Choroid plexus epithelial cell (primary cell): ENCODE results near the gene TANC1.

Source experiments
- DNase-seq: peaks from one replicate; pipeline ENCODE4 v3.0.0-alpha.2; 2010; ENCODE audit warnings: low read depth
- H3K4me3 ChIP-seq: 2 replicates; pipeline ENCODE4 v1.5.1; 2011; ENCODE audit warnings: low read depth, mild to moderate bottlenecking, control low read depth, low read length, moderate library complexity
- TF ChIP-seq, protein P1 (sequence below): conservative IDR thresholded peaks from 2 replicates; pipeline ENCODE4 v1.5.1; 2011; ENCODE audit warnings: low read depth, mild to moderate bottlenecking, control low read depth, inconsistent platforms, low read length, moderate library complexity

The TANC1 gene

DNA sequence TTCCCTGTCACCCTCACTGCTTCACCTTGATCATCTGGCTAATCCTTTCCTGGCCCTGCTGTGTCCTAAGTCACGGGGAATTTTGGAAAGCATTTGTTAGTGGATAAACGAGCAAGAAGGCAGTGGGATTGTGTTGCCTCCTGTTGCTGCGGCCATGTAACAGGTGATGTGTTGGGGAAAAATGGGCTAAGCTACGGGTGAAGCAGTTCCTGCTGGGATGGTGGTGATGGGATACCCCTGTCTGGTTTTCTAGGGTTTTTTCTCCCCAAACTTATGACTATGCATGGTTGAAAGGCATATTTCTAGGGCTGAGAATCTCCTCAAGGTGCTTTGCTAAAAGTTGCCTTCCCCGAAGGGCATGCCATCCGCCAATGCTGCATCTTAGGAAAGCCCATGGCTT, 249.9 kb downstream of the TANC1 start:
- no peak overlapping the region for H3K4me3 ChIP-seq
- DNase-seq, result no peak
- TF ChIP-seq, protein P1, sequence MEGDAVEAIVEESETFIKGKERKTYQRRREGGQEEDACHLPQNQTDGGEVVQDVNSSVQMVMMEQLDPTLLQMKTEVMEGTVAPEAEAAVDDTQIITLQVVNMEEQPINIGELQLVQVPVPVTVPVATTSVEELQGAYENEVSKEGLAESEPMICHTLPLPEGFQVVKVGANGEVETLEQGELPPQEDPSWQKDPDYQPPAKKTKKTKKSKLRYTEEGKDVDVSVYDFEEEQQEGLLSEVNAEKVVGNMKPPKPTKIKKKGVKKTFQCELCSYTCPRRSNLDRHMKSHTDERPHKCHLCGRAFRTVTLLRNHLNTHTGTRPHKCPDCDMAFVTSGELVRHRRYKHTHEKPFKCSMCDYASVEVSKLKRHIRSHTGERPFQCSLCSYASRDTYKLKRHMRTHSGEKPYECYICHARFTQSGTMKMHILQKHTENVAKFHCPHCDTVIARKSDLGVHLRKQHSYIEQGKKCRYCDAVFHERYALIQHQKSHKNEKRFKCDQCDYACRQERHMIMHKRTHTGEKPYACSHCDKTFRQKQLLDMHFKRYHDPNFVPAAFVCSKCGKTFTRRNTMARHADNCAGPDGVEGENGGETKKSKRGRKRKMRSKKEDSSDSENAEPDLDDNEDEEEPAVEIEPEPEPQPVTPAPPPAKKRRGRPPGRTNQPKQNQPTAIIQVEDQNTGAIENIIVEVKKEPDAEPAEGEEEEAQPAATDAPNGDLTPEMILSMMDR, result no peak

DNA sequence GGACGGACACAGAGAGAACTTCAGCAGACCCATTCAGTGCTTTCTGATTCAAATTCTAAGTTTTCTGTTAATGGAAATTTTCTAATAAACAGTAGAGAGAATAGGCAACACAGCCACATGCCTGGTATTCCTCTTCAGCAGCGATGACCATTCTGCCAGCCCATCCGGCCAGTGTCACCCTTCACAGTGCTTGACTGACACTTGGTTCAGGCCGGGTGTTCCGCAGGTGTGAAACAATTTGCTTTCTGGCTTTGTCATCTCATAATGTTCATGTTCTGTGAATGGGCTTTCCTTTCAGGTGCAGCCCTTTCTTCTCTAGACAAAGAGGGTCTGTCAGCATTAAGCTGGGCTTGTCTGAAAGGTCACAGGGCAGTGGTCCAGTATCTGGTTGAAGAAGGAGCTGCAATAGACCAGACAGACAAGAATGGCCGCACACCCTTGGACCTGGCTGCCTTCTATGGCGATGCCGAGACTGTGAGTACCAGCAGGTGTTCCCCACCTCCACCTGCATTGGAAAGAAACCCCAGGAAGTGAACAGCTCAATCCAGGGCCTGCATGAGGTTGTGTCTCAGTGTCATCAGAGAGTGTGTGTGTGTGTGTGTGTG, 251.1 kb downstream of the TANC1 start:
- H3K4me3 ChIP-seq, result no peak overlapping the region
- DNase-seq, result no peak
- TF ChIP-seq, protein P1, result no peak

DNA sequence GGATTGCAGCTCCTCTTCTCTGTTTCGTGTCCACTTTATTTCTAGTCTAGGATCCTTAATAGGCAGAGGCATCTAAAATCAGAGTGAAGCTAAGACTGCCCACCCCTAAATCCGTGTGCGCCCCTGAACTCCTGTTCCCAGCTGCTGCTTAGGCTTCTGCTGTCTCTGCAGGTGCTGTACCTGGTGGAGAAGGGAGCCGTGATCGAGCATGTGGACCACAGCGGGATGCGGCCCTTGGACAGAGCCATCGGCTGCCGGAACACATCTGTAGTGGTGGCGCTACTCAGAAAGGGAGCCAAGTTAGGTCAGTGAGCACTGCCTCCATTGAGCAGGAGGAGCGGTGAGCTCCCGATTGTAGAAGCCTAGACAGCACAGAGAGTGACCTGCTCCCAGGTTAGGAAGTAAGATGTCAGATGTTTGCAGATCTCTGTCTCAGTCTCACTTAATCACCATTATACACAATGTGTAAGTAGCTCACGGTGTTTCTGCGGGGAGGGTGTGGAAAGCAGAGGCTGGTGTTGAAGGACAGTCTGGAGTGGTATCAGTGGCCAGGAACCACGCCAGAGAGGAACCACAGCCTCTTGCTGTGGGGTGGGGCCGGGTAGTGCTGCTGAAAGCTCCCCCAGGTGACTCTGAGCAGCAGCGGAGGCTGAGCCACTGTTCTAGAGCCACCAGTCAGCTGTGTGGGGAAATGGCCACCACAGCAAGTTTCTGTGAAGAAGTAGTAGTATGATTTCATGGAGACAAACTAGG, 255.8 kb downstream of the TANC1 start:
- TF ChIP-seq, protein P1, result no peak
- no peak for DNase-seq
- no peak overlapping the region for H3K4me3 ChIP-seq

DNA sequence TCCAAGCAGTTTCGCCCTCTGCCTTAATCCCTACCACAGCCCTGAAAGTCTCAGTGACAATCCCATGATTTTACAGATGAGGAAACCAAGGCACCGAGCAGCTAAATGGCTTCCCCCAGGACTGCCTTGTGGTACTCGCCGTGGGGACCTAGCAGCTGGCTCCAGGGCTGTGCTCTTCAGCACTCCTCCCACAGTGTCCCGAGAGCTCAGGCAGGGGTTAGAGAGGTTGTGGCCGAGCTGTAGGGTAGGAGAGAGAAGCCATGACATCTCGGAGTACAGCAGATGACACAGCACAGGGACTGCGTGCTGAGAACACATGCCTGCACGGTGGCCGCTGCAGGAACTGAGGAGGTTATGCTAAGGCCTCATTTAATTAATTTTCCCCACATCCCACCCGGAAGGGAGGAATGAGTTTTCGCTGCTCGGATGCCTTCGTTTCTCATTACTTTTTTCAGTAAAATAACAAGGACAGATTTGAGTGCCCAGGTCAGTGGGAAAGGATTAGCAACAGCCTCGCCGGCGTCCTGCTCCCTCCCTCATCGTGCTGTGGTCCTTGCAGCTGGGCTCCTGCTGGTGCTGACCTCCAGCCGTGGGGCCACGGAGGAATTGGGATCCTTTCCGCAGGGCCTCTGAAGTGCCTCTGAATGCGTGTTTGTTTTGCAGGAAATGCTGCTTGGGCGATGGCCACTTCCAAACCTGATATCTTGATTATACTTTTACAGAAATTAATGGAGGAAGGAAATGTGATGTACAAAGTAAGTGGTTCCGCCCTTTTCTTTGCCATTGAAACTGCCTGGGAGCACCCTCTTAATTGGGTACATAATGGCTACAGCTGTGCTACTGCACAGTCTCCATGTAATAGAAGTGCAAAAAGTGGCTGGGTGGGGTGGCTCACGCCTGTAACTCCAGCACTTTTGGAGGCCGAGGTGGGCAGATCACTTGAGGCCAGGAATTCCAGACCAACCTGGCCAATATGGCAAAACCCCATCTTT, 256.9 kb downstream of the TANC1 start:
- TF ChIP-seq, protein P1, result no peak
- DNase-seq, result peak; percentile 26
- no peak overlapping the region for H3K4me3 ChIP-seq

DNA sequence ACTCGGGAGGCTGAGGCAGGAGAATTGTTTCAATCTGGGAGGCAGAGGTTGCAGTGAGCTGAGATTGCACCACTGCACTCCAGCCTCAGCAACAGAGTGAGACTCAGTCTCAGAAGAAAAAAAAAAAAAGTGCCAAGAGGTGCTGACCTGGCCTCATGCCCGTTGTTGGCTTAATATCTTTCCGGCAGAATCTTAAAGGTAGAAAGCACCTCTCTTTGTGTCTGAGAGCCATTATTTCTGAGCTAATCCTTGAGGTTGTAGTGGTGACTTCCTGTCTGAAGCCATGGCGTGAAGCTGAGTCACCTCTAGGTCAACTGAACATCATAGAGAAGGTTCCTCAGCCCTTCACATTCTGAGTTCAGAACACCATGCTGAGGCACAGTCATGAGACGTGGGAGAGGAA, 257.6 kb downstream of the TANC1 start:
- H3K4me3 ChIP-seq, result no peak overlapping the region
- TF ChIP-seq, protein P1, result no peak
- peak; percentile 84 for DNase-seq

DNA sequence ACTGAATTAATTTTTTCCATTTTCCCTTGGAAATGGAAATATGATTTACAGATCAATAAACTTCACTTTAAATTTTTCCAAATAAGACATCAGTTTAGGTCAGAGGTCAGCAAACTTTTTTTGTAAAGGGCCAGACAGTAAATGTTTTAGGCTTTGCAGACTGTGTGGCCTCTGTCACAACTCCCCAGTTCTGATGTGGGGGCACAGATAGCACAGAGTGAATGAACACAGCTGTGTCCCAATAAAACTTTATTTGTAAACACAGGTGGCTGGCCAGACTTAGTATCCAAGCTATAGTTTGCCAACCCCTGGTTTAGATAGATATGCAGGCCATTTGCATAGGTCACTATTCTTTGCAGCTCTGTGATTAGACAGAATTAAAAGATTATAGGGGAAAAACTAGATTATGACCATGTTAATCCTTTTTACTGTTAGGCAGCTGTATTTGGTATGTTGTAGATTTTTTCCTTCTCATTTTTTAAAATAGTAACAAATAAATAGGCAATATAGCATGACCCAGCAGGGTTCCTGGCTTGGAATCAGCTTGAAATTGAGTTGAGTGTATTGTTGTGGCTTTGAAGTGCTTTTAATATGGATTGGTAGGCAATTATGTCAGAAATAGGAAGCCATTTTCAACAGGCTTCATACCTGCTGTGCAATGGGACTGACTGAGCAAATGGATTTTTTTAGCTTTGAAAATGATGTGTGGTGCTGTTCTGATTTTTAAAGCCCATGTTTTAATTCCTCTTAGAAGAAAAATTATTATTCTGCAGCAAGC, 258.4 kb downstream of the TANC1 start:
- DNase-seq, result peak; percentile 28
- H3K4me3 ChIP-seq, result no peak overlapping the region
- TF ChIP-seq, protein P1, result no peak
